Measurements from ENCODE around the gene PLPP3. TPM values are rescaled to one million over a fixed set of nuclear protein-coding genes. Genes with fewer than 3 reads are reported as not detected.

PLPP3 gene
- total RNA-seq, 1 experiment from 2014 or later: 3.4 TPM

DNA sequence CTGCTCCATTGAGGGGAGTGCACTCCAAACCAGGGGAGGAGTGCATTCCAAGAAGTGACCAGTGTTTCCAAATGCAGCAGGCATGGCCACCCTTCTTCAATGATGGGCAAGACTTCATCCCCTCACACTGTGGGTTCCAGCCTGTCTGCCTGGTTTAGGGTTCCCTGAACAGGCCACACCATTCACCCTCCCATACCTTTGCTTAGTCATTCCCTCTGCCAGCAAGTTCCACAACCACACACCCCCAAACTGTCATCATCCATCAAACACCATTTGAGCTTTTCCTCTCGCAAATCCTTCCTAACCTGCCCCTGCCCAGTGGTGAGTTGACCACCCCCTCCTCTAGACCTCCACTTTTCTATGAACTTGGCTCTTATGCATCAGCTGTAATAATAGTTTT lies 116.0 kb downstream of the PLPP3 start:
- ChIA-PET RAD21 (ENCODE audit: low non-redundant PET in 1 of 2, low total read pairs in 2 of 2, uncharacterized antibody in 2 of 2, unreplicated experiment in 2 of 2) (no interaction called here), CTCF (no interaction called here), POLR2A (no interaction called here)
- BruUV-seq (replicated peaks): no TSS peak
- Histone ChIP-seq H3K9me3 (ENCODE audit: control insufficient read depth in 1 of 2, insufficient read depth in 1 of 2, low read depth in 1 of 2, low read length in 2 of 2) (no peaks in the 10 kb centered on the region), H4K20me1 (ENCODE audit: insufficient read depth) (no peaks in the 10 kb centered on the region), H3K4me2 (ENCODE audit: low read length) (no peak overlapping the region), H3K9ac (ENCODE audit: low read length) (no peak overlapping the region), H3K27ac (ENCODE audit: low read depth, low read length) (no peak overlapping the region), H3K4me3 (replicated peaks in 1 of 2; ENCODE audit: low read depth in 1 of 2, low read length in 2 of 2) (no peak overlapping the region), H3K79me2 (ENCODE audit: insufficient read depth, low read length) (no peaks in the 10 kb centered on the region), H3K36me3 (ENCODE audit: control insufficient read depth in 1 of 2, insufficient read depth in 2 of 2, low read length in 2 of 2) (no peaks in the 10 kb centered on the region), H3K4me1 (ENCODE audit: control insufficient read depth in 1 of 2, insufficient read depth in 2 of 2, low read length in 2 of 2) (no peaks in the 10 kb centered on the region), H2AFZ (ENCODE audit: low read depth, low read length, poor library complexity, severe bottlenecking) (no peak overlapping the region), H3K9me2 (ENCODE audit: insufficient read depth) (no peaks in the 10 kb centered on the region), H3K27me3 (ENCODE audit: insufficient read depth, low read length) (no peaks in the 10 kb centered on the region)
- TF ChIP-seq EGR1 (IDR thresholded peaks at IDR 0.05; ENCODE audit: low read depth) (no peak), EZH2phosphoT487 (IDR thresholded peaks at IDR 0.05; ENCODE audit: borderline replicate concordance) (no peak), RAD21 (IDR thresholded peaks at IDR 0.05; ENCODE audit: low read depth) (no peak), FOSL1 (IDR thresholded peaks at IDR 0.05; ENCODE audit: low read depth) (no peak), EZH2 (IDR thresholded peaks at IDR 0.05) (no peak), SP1 (IDR thresholded peaks at IDR 0.05; ENCODE audit: low read depth) (no peak), YY1 (IDR thresholded peaks at IDR 0.05; ENCODE audit: extremely low read depth, insufficient replicate concordance, low read depth, low read length) (no peak), POLR2AphosphoS5 (IDR thresholded peaks at IDR 0.05; ENCODE audit: low read depth, low read length) (no peak), POLR2A (IDR thresholded peaks at IDR 0.05; ENCODE audit: borderline replicate concordance, extremely low read depth, insufficient read depth, insufficient read length) (no peak), SIN3A (IDR thresholded peaks at IDR 0.05; ENCODE audit: low read depth) (no peak), ZFX (IDR thresholded peaks at IDR 0.05) (no peak), TCF7L2 (IDR thresholded peaks at IDR 0.05; ENCODE audit: borderline replicate concordance, extremely low read depth, insufficient read depth, insufficient read length) (no peak), JUND (IDR thresholded peaks at IDR 0.05) (no peak), ZNF274 (IDR thresholded peaks at IDR 0.05; ENCODE audit: low read depth, low read length) (no peak), SRF (IDR thresholded peaks at IDR 0.05; ENCODE audit: low read depth) (no peak)
- TF ChIP-seq, protein P1, sequence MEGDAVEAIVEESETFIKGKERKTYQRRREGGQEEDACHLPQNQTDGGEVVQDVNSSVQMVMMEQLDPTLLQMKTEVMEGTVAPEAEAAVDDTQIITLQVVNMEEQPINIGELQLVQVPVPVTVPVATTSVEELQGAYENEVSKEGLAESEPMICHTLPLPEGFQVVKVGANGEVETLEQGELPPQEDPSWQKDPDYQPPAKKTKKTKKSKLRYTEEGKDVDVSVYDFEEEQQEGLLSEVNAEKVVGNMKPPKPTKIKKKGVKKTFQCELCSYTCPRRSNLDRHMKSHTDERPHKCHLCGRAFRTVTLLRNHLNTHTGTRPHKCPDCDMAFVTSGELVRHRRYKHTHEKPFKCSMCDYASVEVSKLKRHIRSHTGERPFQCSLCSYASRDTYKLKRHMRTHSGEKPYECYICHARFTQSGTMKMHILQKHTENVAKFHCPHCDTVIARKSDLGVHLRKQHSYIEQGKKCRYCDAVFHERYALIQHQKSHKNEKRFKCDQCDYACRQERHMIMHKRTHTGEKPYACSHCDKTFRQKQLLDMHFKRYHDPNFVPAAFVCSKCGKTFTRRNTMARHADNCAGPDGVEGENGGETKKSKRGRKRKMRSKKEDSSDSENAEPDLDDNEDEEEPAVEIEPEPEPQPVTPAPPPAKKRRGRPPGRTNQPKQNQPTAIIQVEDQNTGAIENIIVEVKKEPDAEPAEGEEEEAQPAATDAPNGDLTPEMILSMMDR (IDR thresholded peaks at IDR 0.05 in 2 of 3, conservative IDR thresholded peaks at IDR 0.05 in 1 of 3; ENCODE audit: borderline replicate concordance in 1 of 3, insufficient read depth in 1 of 3, low read depth in 2 of 3, low read length in 2 of 3): no peak
- TF ChIP-seq, protein P2, sequence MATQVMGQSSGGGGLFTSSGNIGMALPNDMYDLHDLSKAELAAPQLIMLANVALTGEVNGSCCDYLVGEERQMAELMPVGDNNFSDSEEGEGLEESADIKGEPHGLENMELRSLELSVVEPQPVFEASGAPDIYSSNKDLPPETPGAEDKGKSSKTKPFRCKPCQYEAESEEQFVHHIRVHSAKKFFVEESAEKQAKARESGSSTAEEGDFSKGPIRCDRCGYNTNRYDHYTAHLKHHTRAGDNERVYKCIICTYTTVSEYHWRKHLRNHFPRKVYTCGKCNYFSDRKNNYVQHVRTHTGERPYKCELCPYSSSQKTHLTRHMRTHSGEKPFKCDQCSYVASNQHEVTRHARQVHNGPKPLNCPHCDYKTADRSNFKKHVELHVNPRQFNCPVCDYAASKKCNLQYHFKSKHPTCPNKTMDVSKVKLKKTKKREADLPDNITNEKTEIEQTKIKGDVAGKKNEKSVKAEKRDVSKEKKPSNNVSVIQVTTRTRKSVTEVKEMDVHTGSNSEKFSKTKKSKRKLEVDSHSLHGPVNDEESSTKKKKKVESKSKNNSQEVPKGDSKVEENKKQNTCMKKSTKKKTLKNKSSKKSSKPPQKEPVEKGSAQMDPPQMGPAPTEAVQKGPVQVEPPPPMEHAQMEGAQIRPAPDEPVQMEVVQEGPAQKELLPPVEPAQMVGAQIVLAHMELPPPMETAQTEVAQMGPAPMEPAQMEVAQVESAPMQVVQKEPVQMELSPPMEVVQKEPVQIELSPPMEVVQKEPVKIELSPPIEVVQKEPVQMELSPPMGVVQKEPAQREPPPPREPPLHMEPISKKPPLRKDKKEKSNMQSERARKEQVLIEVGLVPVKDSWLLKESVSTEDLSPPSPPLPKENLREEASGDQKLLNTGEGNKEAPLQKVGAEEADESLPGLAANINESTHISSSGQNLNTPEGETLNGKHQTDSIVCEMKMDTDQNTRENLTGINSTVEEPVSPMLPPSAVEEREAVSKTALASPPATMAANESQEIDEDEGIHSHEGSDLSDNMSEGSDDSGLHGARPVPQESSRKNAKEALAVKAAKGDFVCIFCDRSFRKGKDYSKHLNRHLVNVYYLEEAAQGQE (IDR thresholded peaks at IDR 0.05; ENCODE audit: low read depth): no peak
- TF ChIP-seq, protein P3, sequence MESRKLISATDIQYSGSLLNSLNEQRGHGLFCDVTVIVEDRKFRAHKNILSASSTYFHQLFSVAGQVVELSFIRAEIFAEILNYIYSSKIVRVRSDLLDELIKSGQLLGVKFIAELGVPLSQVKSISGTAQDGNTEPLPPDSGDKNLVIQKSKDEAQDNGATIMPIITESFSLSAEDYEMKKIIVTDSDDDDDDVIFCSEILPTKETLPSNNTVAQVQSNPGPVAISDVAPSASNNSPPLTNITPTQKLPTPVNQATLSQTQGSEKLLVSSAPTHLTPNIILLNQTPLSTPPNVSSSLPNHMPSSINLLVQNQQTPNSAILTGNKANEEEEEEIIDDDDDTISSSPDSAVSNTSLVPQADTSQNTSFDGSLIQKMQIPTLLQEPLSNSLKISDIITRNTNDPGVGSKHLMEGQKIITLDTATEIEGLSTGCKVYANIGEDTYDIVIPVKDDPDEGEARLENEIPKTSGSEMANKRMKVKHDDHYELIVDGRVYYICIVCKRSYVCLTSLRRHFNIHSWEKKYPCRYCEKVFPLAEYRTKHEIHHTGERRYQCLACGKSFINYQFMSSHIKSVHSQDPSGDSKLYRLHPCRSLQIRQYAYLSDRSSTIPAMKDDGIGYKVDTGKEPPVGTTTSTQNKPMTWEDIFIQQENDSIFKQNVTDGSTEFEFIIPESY (IDR thresholded peaks at IDR 0.05; ENCODE audit: extremely low read depth, insufficient replicate concordance, low read length): no peak
- TF ChIP-seq, protein P4, sequence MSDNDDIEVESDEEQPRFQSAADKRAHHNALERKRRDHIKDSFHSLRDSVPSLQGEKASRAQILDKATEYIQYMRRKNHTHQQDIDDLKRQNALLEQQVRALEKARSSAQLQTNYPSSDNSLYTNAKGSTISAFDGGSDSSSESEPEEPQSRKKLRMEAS (IDR thresholded peaks at IDR 0.05): no peak
- TF ChIP-seq, protein P5, sequence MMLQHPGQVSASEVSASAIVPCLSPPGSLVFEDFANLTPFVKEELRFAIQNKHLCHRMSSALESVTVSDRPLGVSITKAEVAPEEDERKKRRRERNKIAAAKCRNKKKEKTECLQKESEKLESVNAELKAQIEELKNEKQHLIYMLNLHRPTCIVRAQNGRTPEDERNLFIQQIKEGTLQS (IDR thresholded peaks at IDR 0.05): no peak
- DNase-seq (ENCODE audit: low read depth, low spot score) (no peak), ATAC-seq (no peak)
- intact Hi-C loops (cut with micrococcal nuclease): no loop called here
